H9 (cell line): Measurements from ENCODE around the gene ANAPC4. TPM values are rescaled to one million over a fixed set of nuclear protein-coding genes. Genes with fewer than 3 reads are reported as not detected.

Experiments used
- DNase-seq: peaks from one replicate; pipeline ENCODE4 v3.0.0-alpha.2; 2017
- H2AFZ ChIP-seq: one replicate; pipeline ENCODE4 v1.6.1; 2013; ENCODE audit warnings: mild to moderate bottlenecking, low read length, control low read depth, moderate library complexity
- H2AK5ac ChIP-seq: 2 replicates; pipeline ENCODE4 v1.6.1; 2013; ENCODE audit warnings: low read length, control low read depth, mixed read lengths; ENCODE audit not compliant: insufficient read length
- H2BK120ac ChIP-seq: one replicate; pipeline ENCODE4 v1.6.1; 2013; ENCODE audit warnings: low read depth, mild to moderate bottlenecking, low read length, control low read depth, inconsistent platforms; ENCODE audit not compliant: poor library complexity, severe bottlenecking
- H2BK12ac ChIP-seq: 2 replicates; pipeline ENCODE4 v1.6.1; 2013; ENCODE audit warnings: low read length, control low read depth, mixed read lengths, low read depth; ENCODE audit not compliant: insufficient read length
- H2BK15ac ChIP-seq: 2 replicates; pipeline ENCODE4 v1.6.1; 2013; ENCODE audit warnings: low read depth, low read length, control low read depth
- H2BK20ac ChIP-seq: one replicate; pipeline ENCODE4 v1.6.1; 2013; ENCODE audit warnings: low read depth, mild to moderate bottlenecking, low read length, control low read depth, inconsistent platforms; ENCODE audit not compliant: poor library complexity, severe bottlenecking
- H2BK5ac ChIP-seq: 2 replicates; pipeline ENCODE4 v1.6.1; 2013; ENCODE audit warnings: low read length, control low read depth, mixed read lengths; ENCODE audit not compliant: insufficient read length
- H3K14ac ChIP-seq: 2 replicates; pipeline ENCODE4 v1.6.1; 2013; ENCODE audit warnings: low read length, control low read depth; ENCODE audit not compliant: insufficient read depth
- H3K18ac ChIP-seq: 2 replicates; pipeline ENCODE4 v1.6.1; 2013; ENCODE audit warnings: low read depth, mild to moderate bottlenecking, mixed read lengths, low read length, control low read depth; ENCODE audit not compliant: insufficient read length
- H3K23ac ChIP-seq: 2 replicates; pipeline ENCODE4 v1.6.1; 2013; ENCODE audit warnings: low read length, control low read depth, mixed read lengths, low read depth; ENCODE audit not compliant: insufficient read length
- H3K23me2 ChIP-seq: 2 replicates; pipeline ENCODE4 v1.6.1; 2013; ENCODE audit warnings: low read depth, mild to moderate bottlenecking, mixed read lengths, low read length, control low read depth; ENCODE audit not compliant: insufficient read length, poor library complexity, severe bottlenecking
- H3K27ac ChIP-seq: 2 replicates; pipeline ENCODE4 v1.5.1; 2013; ENCODE audit warnings: low read length, control low read depth, mixed read lengths, low read depth; ENCODE audit not compliant: insufficient read length
- H3K27me3 ChIP-seq: 2 replicates; pipeline ENCODE4 v1.6.1; 2013; ENCODE audit warnings: low read length, control low read depth, inconsistent platforms; ENCODE audit not compliant: insufficient read depth
- H3K4ac ChIP-seq: 2 replicates; pipeline ENCODE4 v1.6.1; 2013; ENCODE audit warnings: low read depth, mild to moderate bottlenecking, control low read depth, inconsistent platforms, low read length, moderate library complexity
- H3K4me1 ChIP-seq: 2 replicates; pipeline ENCODE4 v1.6.1; 2013; ENCODE audit warnings: low read length, control low read depth, inconsistent platforms; ENCODE audit not compliant: insufficient read depth
- H3K4me2 ChIP-seq: 2 replicates; pipeline ENCODE4 v1.6.1; 2013; ENCODE audit warnings: low read length, control low read depth, mixed read lengths; ENCODE audit not compliant: insufficient read length, insufficient read depth
- H3K56ac ChIP-seq: 2 replicates; pipeline ENCODE4 v1.6.1; 2013; ENCODE audit warnings: low read depth, mild to moderate bottlenecking, mixed read lengths, low read length, control low read depth; ENCODE audit not compliant: insufficient read length
- H3K79me1 ChIP-seq: 2 replicates; pipeline ENCODE4 v1.6.1; 2013; ENCODE audit warnings: low read depth, mild to moderate bottlenecking, moderate library complexity, low read length, control low read depth, inconsistent platforms; ENCODE audit not compliant: insufficient read depth, poor library complexity, severe bottlenecking
- H3K79me2 ChIP-seq: 2 replicates; pipeline ENCODE4 v1.6.1; 2013; ENCODE audit warnings: low read length, control low read depth, inconsistent platforms; ENCODE audit not compliant: insufficient read depth
- H3K9ac ChIP-seq: 2 replicates; pipeline ENCODE4 v1.6.1; 2013; ENCODE audit warnings: low read length, control low read depth, mixed read lengths; ENCODE audit not compliant: insufficient read length; ENCODE audit errors: extremely low read depth
- H3K9me3 ChIP-seq: one replicate; pipeline ENCODE4 v1.6.1; 2013; ENCODE audit warnings: low read depth, low read length, inconsistent platforms; ENCODE audit not compliant: control insufficient read depth
- H3T11ph ChIP-seq: one replicate; pipeline ENCODE4 v1.6.1; 2013; ENCODE audit warnings: mild to moderate bottlenecking, low read length, control low read depth, inconsistent platforms
- H4K20me1 ChIP-seq: one replicate; pipeline ENCODE4 v1.6.1; 2013; ENCODE audit not compliant: control insufficient read depth, insufficient read length, insufficient read depth
- H4K5ac ChIP-seq: 2 replicates; pipeline ENCODE4 v1.6.1; 2013; ENCODE audit warnings: low read depth, mild to moderate bottlenecking, mixed read lengths, low read length, control low read depth; ENCODE audit not compliant: insufficient read length
- H4K8ac ChIP-seq: replicated peaks from 2 replicates; pipeline ENCODE4 v1.6.1; 2013; ENCODE audit warnings: low read length, control low read depth, mixed read lengths, low read depth; ENCODE audit not compliant: insufficient read length
- H4K91ac ChIP-seq: 2 replicates; pipeline ENCODE4 v1.6.1; 2013; ENCODE audit warnings: low read depth, mild to moderate bottlenecking, moderate library complexity, mixed read lengths, low read length, control low read depth; ENCODE audit not compliant: insufficient read length
- H3K27ac Mint-ChIP-seq, 3 experiments: 2 replicates in 2 of 3; 3 replicates in 1 of 3; pipeline ENCODE4 v1.8.0; 2020 to 2021; ENCODE audit warnings: mixed read lengths in 3 of 3, mild to moderate bottlenecking in 1 of 3, moderate library complexity in 1 of 3
- H3K27me3 Mint-ChIP-seq: 2 replicates; pipeline ENCODE4 v1.8.0; 2021; ENCODE audit warnings: low read depth, mild to moderate bottlenecking, moderate library complexity, mixed read lengths
- H3K36me3 Mint-ChIP-seq, 3 experiments: 2 replicates in 2 of 3; 3 replicates in 1 of 3; pipeline ENCODE4 v1.8.0; 2020 to 2021; ENCODE audit warnings: low read depth in 3 of 3, mixed read lengths in 3 of 3; ENCODE audit not compliant: insufficient read depth in 1 of 3
- H3K4me1 Mint-ChIP-seq, 2 experiments: 2 replicates each; pipeline ENCODE4 v1.8.0; 2020; ENCODE audit warnings: mixed read lengths in 2 of 2
- H3K4me3 Mint-ChIP-seq, 2 experiments: 2 replicates in 1 of 2; 3 replicates in 1 of 2; pipeline ENCODE4 v1.8.0; 2020 to 2021; ENCODE audit warnings: mild to moderate bottlenecking in 2 of 2, mixed read lengths in 2 of 2, moderate library complexity in 1 of 2
- H3K9me3 Mint-ChIP-seq, 2 experiments: 2 replicates in 1 of 2; 3 replicates in 1 of 2; pipeline ENCODE4 v1.8.0; 2020; ENCODE audit warnings: mild to moderate bottlenecking in 2 of 2, mixed read lengths in 2 of 2, moderate library complexity in 1 of 2
- CTCF ChIP-seq: fragments of 200-600 bp; sonication (generic); conservative IDR thresholded peaks from 3 replicates; pipeline ENCODE4 v1.8.0; 2021; ENCODE audit warnings: antibody characterized with exemption, mild to moderate bottlenecking
- WGBS: extraction: QIAGEN DNeasy Blood & Tissue Kit; methylation state at CpG from one replicate; pipeline ENCODE4 v1.1.7; 2013; ENCODE audit warnings: missing lambda C conversion rate, low lambda C conversion rate, mixed read lengths; ENCODE audit not compliant: insufficient read length; ENCODE audit errors: extremely low coverage; 5-methylcytosine and 5-hydroxymethylcytosine counted together
- total RNA-seq: library from RNA; stranded (reverse); gene quantifications from 2 replicates; pipeline ENCODE4 v1.2.1, GENCODE V29; 2021

Gene ANAPC4
- total RNA-seq, 1 experiment from 2014 or later = 42.5 TPM

GRCh38 chr4:25401066-25401465 is 24.0 kb downstream of the ANAPC4 start:
- H2BK15ac ChIP-seq = no peak overlapping the region
- no peak overlapping the region for H2AK5ac ChIP-seq
- H4K5ac ChIP-seq = no peak overlapping the region
- no peaks in the 10 kb centered on the region for H3K9me3 ChIP-seq
- H3T11ph ChIP-seq = no peak overlapping the region
- H2BK20ac ChIP-seq = no peak overlapping the region
- peaks cover 21 to 77% (median 45%) of the 10 kb centered on the region in 3 experiments; a peak in 6 of 7 replicates for H3K36me3 Mint-ChIP-seq
- no peaks in the 10 kb centered on the region for H3K23me2 ChIP-seq
- H3K27ac Mint-ChIP-seq = no peak overlapping the region
- H3K23ac ChIP-seq = no peak overlapping the region
- no peak overlapping the region for H3K27ac ChIP-seq
- H3K79me1 ChIP-seq = no peaks in the 10 kb centered on the region
- no peak overlapping the region for H2AFZ ChIP-seq
- no peak overlapping the region for H3K4me2 ChIP-seq
- no peak overlapping the region for H3K14ac ChIP-seq
- no peak overlapping the region for H3K56ac ChIP-seq
- H3K9ac ChIP-seq = no peak overlapping the region
- no peaks in the 10 kb centered on the region for H4K20me1 ChIP-seq
- H3K79me2 ChIP-seq = no peaks in the 10 kb centered on the region
- no peaks in the 10 kb centered on the region for H3K27me3 Mint-ChIP-seq
- no peak overlapping the region for H4K8ac ChIP-seq
- no peak overlapping the region for H3K18ac ChIP-seq
- WGBS = no CpG with 5 or more reads among the region's 3 CpGs
- TF ChIP-seq CTCF = no peak
- no peaks in the 10 kb centered on the region for H3K27me3 ChIP-seq
- H2BK120ac ChIP-seq = no peak overlapping the region
- H3K4me1 Mint-ChIP-seq = no peaks in the 10 kb centered on the region
- H2BK12ac ChIP-seq = no peak overlapping the region
- no peak overlapping the region for H3K4ac ChIP-seq
- no peak overlapping the region for H2BK5ac ChIP-seq
- H3K4me1 ChIP-seq = no peaks in the 10 kb centered on the region
- no peak for DNase-seq
- H3K9me3 Mint-ChIP-seq = no peaks in the 10 kb centered on the region
- H4K91ac ChIP-seq = no peak overlapping the region
- no peak overlapping the region for H3K4me3 Mint-ChIP-seq
